ENCODE data around the gene ATXN10.

DNA sequence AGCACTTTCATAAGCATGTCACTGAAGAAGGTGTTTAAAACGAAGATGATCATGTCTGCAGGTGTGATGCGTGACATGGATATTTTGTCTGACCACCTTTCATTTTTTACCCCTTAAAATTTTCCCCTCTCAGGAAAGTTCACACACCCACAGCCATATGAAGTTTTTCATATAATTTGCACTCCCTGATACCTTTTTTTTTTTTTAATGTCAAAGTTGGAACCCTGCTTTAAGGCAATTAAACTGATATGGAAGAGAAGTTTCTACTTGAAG lies 104.6 kb downstream of the ATXN10 start:
- TF ChIP-seq, protein P1, sequence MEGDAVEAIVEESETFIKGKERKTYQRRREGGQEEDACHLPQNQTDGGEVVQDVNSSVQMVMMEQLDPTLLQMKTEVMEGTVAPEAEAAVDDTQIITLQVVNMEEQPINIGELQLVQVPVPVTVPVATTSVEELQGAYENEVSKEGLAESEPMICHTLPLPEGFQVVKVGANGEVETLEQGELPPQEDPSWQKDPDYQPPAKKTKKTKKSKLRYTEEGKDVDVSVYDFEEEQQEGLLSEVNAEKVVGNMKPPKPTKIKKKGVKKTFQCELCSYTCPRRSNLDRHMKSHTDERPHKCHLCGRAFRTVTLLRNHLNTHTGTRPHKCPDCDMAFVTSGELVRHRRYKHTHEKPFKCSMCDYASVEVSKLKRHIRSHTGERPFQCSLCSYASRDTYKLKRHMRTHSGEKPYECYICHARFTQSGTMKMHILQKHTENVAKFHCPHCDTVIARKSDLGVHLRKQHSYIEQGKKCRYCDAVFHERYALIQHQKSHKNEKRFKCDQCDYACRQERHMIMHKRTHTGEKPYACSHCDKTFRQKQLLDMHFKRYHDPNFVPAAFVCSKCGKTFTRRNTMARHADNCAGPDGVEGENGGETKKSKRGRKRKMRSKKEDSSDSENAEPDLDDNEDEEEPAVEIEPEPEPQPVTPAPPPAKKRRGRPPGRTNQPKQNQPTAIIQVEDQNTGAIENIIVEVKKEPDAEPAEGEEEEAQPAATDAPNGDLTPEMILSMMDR (IDR thresholded peaks at IDR 0.05; ENCODE audit: low read depth, low read length): no peak
- no peak for TF ChIP-seq EZH2phosphoT487 (IDR thresholded peaks at IDR 0.05; ENCODE audit: low read depth)

Data from OCI-LY3 (cell line).